Kidney capillary endothelial cell (primary cell): Measurements from ENCODE around the gene CELF2.
"Not testable (repeated sequence)": the region's sequence is repeated elsewhere in the genome, so short reads cannot be mapped to it uniquely, and the experiment has no call there.

Source experiments
- DNase-seq: peaks from one replicate; pipeline ENCODE4 v3.0.0-alpha.2; 2018; ENCODE audit warnings: low spot score

CELF2 gene

GRCh38 chr10:11328264-11329061 is 310.8 kb downstream of the CELF2 start:
- DNase-seq = no peak

- no peak for DNase-seq
Measured at GRCh38 chr10:11329062-11329673, 311.5 kb downstream of the CELF2 start.

- DNase-seq = no peak
Measured at GRCh38 chr10:11330383-11331045, 312.8 kb downstream of the CELF2 start.

- DNase-seq = no peak
Measured at GRCh38 chr10:11331046-11331577, 313.4 kb downstream of the CELF2 start.

GRCh38 chr10:11331726-11332125 is 314.1 kb downstream of the CELF2 start:
- no peak for DNase-seq

GRCh38 chr10:11332846-11333245 is 315.2 kb downstream of the CELF2 start:
- no peak for DNase-seq

- DNase-seq = no peak
Measured at GRCh38 chr10:11334436-11334835, 316.8 kb downstream of the CELF2 start.

- DNase-seq = no peak
Measured at GRCh38 chr10:11335167-11335652, 317.5 kb downstream of the CELF2 start.

- no peak for DNase-seq
Measured at GRCh38 chr10:11335881-11336430, 318.3 kb downstream of the CELF2 start.

- no peak for DNase-seq
Measured at GRCh38 chr10:11336722-11337162, 319.1 kb downstream of the CELF2 start.

GRCh38 chr10:11337516-11337915 is 319.8 kb downstream of the CELF2 start:
- DNase-seq = no peak

GRCh38 chr10:11338160-11338844 is 320.6 kb downstream of the CELF2 start:
- no peak for DNase-seq

GRCh38 chr10:11339013-11339412 is 321.3 kb downstream of the CELF2 start:
- no peak for DNase-seq

- DNase-seq = no peak
Measured at GRCh38 chr10:11339660-11340059, 322.0 kb downstream of the CELF2 start.

- DNase-seq = no peak
Measured at GRCh38 chr10:11341283-11341960, 323.8 kb downstream of the CELF2 start.

GRCh38 chr10:11344081-11344480 is 326.4 kb downstream of the CELF2 start:
- DNase-seq = no peak

GRCh38 chr10:11344550-11344949 is 326.9 kb downstream of the CELF2 start:
- DNase-seq = no peak

GRCh38 chr10:11345224-11346054 is 327.8 kb downstream of the CELF2 start:
- DNase-seq = peak; percentile 38

GRCh38 chr10:11347580-11347979 is 329.9 kb downstream of the CELF2 start:
- not testable (repeated sequence) for DNase-seq

- DNase-seq = no peak
Measured at GRCh38 chr10:11351801-11352200, 334.1 kb downstream of the CELF2 start.
